ENCODE measurements around the gene DHDH.

Gene DHDH

DNA sequence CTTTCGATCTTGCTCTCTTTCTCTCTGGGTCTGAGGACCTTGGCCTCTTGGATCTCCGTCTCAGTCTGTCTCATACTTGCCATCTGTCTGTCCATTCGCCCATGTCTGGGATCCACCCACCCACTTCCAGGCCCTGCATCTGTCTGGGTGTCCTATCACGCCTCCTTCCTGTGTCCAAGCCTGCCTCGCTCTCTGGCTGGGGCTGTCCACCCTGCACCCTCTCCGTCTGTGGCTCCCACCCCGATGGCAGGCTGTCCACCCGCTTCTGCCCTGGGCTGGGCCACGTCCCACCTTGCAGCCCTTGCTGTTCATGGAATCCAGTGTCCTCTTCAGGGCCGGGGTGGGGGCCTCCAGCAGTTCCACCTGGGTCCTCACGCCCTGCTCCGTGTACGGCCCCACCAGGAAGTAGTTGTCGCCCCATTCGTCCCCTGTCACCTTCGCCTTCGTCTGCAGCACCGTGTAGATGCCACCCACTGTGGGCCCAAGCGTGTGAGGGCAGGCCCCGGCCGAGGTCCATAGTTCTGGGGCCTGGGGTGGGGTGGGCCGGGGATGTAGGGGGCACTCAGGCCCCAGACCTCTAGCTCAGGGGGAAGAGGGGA lies 57.6 kb downstream of the DHDH start:
- in situ Hi-C loops (cut with MboI; ENCODE audit: low sequenced_read_pairs) = no loop called here

DNA sequence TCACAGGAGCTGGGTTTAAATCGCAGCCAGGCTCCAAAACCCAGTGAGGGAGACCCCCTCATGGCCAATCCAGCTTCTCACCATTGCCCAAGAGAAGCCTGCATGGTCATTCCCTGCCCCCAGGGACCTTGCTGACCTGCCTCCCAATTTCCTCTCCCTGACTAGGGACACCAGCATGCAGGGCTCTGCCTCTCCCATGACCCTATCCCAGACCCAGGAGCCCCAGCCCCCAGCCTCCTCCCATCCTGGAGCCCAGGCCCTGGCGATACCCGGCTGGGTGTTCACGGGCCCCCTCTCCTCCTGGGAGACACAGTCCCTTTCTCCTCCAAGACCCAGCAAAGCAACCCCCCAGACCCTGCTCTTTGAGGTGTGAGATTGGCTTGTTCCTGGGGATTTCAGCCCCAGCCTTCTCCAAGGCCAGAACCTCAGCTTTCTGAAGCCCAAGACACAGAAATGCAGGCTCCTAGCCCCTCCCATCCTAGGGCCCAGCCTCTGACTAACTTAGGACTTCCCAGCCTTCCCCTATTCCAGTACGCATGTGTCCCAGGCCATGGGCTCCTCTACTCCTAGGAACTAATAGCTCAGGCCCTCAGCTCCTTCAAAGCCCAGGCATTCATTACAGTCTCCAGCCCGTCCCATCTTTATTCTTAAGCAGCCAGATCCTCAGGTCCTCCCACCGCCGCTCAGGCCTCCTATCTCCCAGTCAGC lies 58.5 kb downstream of the DHDH start:
- in situ Hi-C loops (cut with MboI; ENCODE audit: low sequenced_read_pairs) = no loop called here

DNA sequence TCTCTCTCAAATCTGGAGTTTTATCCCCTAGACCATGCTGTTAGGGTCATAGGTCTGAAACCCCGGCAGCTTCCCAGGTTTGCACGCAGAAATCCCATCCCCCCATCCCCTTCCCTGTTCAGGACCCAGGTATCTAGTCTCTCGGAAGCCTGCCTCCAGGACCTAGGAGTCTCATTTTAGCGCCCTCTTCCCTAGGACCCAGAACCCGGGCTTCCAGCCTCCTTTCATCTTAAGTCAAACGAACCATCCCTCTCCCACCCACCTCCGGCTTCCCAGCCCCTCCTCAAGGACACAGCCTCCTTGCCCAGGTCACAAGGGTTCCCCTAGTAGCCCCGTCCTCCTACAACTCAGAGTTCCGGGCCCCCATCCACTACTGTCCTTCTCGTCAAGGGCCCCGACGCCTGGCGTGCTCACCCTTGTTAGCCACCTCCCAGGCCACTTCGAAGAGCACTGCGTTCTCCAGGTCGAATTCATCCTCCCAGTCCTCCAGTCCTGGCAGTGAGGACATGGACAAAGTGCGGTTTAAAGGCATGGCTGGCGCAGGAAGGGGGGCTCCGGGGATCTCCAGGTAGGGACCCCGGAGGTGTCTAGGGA lies 59.2 kb downstream of the DHDH start:
- in situ Hi-C loops (cut with MboI; ENCODE audit: low sequenced_read_pairs) = no loop called here

DNA sequence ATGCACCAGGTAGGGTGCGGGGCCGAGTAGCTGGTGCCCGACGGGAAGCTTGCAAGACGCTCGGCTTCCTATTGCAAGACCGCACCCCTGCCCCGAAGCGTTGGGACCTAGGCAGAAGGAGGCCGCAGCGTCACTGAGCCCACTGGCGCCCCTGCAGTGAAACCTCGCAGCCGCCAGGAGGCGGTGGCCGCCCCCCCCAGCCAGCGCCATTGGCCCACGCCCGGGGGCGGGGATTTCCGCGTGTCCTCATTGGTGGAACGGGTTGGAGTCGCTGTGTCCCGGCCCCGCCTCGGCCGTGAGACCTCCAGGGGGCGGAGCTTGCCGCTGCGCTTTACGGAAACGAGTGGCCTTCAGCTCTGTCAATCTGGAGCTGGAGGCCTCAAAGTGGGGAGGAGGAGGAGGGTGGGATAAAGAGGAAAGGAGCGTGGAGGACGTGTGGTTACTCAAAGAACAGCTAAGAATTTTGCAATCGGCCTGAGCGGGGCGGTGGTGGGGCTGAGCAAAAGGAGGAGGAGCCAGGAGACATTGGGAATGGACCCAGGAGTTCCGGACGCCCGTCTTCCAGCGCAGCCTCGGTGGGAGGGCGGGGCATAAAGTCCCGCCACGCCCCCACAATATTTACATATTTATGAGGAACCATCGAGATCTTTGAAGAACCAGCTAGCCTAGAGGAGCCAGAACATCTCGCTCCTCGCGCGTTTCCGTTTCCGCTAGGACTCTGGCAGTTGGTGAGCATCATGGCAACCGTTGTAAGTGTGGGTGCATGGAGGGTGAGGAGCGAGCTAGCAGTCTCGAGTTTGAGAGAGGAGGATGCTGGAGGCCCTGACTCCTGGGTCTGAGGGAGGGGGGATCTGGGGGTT lies 59.9 kb downstream of the DHDH start, which contains the start of the genes GYS1 and RUVBL2:
Gene GYS1 (minus strand): TSS at position 135 of the 860 bp plus-strand sequence. CDS start 197 bp downstream, outside the sequence.
Gene RUVBL2 (plus strand): TSS at position 713 of the 860 bp plus-strand sequence. CDS start 25 bp downstream, at position 738.
- in situ Hi-C loops (cut with MboI; ENCODE audit: low sequenced_read_pairs) = no loop called here

DNA sequence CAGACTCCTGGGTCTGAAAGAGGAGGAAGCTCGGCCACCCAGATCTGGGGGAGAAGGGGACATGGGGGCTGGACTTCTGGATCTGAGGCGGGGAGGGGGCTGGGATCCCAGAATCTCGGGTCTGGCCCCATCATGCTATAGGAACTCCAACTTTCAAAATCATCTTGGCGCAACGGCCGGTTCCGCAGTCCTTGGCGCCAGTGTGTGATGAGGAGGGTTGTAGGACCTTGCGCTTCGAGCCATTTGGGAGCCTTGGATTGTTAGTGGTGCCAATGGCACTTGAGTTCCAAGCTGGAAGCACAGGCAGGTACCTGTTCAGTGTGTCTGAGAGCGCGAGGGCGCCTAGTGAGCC lies 60.5 kb downstream of the DHDH start:
- in situ Hi-C loops (cut with MboI; ENCODE audit: low sequenced_read_pairs) = no loop called here

Measured in HL-60/S4 (cell line).